GM19043 (cell line): ENCODE measurements around the gene HMCN1.
"Not testable (repeated sequence)": the region's sequence is repeated elsewhere in the genome, so short reads cannot be mapped to it uniquely, and the experiment has no call there.

Experiments
- ATAC-seq: cut with Tn5 transposase; IDR thresholded peaks from one replicate; pipeline ENCODE4 v1.9.1; 2021; ENCODE audit warnings: low read depth; ENCODE audit not compliant: unreplicated experiment

HMCN1 gene

GRCh38 chr1:185735701-185736064 is 1.5 kb downstream of the HMCN1 start:
- ATAC-seq, result no peak

DNA sequence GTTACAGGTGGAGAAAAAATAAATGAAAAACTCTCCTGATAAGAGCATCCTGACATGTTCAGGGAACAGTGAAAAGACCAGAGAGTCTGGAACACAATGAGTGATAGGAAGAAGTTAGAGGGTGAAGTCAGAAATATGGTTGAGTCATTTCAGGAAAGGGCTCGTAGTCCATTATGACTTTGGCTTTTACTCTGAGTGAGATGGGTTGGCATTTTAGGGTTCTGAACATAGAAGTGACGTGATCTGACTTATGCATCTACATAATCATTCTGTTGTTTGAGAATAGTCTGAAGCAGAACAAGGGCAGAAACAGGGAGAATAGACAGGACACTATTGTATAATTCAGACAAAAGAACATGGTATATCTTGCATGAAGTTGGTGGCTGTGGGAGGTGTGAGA is 5.8 kb downstream of the HMCN1 start:
- ATAC-seq, result no peak

GRCh38 chr1:185741551-185741950 is 7.4 kb downstream of the HMCN1 start:
- no peak for ATAC-seq

DNA sequence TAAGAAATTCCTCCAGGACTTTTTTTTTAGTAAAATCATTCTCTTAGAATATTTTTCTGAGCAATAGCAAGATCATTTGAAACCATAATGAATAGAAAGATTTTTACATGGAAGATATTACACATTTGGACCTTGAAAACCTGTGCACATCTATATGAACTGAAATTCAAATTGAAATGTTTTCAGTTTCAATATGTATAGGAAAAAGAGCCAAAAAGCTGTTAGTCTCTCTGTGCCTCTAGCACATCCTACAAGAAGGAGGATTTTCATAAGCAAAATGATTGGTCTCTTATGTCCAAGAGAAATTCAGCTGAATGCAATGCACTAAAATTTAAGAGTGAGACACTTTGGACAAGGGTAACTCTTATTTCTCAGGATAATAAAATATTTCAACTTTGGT is 8.2 kb downstream of the HMCN1 start:
- ATAC-seq, result no peak

DNA sequence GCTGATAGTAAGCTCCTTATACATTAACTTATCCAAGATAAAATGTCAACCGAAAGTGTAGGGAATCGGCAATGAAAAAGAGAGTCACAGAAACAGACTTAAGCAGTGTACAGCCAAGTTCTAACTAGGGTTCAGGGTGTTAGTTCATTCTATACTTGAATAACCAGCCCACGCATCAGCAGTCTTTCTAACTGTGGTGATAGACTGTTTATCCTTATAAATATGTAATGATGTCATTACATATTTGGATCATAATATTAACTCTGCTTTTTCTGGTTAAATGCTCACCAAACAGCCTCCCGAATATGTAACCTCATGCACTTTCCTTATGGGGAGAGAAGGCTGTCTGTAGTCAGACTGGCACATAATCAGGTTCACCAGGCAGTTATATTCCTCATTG is 11.0 kb downstream of the HMCN1 start:
- no peak for ATAC-seq

DNA sequence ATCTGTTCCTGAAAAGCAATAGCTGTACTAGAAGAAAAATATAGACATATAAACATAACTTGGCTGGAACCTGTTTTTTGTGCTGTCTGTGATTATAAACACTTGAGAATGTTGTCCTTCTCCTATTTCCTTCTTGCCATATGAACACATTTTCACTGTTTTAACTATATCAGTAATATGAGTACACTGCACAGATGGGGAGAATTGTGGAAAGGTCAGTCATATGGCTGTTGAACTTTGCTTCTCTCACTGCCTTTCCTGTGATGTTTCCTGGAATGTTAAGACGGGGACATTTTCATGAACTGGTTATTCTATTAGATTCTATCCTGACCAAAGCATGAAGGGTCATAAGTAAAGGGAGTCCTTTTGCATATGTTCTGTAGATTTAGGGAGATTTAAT is 24.9 kb downstream of the HMCN1 start:
- ATAC-seq, result no peak

DNA sequence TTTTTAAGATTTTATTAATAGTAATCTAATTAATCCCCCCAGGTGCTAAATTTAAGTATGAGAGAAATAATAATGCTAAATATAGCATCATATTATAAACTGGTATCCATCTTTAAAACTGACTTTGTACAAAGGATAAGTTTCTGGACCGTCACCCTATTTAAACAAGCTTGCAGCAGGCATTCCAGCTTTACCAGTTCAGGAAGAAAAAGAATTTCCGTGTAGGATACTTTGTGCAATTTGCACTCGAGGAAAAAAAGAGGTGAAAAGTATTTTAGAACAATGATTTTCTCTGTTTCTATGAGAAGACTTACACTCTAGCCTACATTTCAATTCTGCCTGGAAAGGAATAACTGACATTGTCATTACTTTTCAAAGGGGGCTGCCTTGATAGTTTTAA is 27.6 kb downstream of the HMCN1 start:
- ATAC-seq, result no peak

- no peak for ATAC-seq
These were observed 33.4 kb downstream of the HMCN1 start for GRCh38 chr1:185767508-185768120.

GRCh38 chr1:185768371-185768770 is 34.2 kb downstream of the HMCN1 start:
- no peak for ATAC-seq

DNA sequence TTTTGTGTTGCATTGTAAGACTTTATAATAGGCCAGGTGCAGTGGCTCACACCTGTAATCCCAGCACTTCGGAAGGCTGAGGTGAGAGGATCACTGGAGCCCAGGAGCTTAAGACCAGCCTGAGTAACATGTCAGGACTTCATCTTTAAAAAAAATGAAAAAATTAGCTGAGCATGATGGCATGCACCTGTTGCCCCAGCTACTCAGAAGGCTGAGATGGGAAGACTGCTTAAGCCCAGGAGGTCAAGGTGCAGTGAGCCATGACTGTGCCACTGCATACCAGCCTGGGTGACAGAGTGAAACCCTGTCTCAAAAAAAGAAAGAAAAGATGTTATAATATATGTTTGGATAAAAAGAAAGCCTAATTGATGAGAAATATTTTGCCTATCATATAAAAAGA is 34.9 kb downstream of the HMCN1 start:
- ATAC-seq, result no peak

DNA sequence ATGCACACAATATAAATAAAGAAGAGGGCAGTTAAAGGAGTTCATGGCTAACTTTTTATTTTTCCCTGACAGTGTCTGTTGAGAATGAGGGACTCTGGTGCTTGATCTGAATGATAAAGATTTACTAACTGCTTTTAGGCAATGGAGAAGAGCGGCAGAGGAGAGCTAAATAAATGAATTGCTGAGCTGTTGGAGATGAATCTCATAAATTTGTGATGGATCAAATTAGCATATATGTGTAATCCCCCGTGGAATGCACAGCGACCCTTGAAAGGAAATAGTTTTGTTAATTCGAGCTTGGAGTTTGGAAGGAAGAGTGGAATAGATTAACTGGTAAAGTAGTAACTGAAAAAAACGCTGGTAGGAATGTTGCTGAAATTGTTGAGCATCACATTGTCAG is 40.2 kb downstream of the HMCN1 start:
- ATAC-seq, result no peak

DNA sequence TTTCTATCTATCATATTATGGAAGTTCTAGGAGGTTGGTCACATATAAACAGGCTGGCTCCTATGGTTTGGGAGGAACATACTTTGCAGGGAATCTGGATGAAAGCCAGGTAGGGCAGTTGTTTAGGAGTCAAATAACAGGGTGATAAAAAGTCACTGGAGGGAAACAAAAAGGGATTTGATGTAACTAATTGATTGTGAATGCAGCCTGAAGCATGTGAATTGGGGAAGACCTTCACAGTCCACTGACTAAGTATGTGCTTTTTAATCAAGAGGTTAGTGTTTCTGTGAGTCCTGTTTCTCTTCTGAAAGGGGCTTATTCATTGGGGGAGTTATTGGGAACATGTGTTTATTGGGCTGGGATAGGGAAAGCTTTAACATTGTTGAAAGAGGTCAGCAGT is 41.3 kb downstream of the HMCN1 start:
- ATAC-seq, result no peak

- no peak for ATAC-seq
These were observed 42.3 kb downstream of the HMCN1 start for GRCh38 chr1:185776522-185776921.

DNA sequence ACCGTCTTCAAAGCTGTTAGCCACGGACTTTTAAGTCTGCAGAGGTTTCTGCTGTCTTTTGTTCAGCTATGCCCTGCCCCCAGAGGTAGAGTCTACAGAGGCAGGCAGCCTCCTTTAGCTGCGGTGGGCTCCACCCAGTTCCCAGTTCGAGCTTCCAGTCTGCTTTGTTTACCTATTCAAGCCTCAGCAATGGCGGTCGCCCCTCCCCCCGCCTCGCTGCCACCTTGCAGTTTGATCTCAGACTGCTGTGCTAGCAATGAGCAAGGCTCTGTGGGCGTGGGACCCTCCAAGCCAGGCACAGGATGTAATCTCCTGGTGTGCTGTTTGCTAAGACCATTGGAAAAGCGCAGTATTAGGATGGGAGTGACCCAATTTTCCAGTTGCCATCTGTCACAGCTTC is 49.7 kb downstream of the HMCN1 start:
- not testable (repeated sequence) for ATAC-seq

DNA sequence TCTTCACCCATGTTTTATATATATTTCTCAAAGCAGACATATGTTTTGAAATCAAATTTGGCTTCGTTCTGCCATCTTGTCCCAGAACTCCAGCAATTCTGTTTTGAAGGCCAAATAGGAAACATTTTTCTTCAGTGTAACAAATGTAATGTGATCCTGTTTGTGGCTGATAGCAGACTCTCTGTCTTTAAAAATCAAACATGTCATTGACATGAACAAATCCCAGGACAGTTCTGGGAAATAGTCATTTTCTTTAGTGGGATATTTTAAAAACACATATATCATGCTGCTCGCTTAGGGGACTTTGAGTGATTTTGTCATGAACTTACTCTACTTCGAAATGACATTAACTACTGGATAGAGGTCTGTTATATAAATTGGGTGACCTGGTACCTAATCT is 51.4 kb downstream of the HMCN1 start:
- no peak for ATAC-seq

DNA sequence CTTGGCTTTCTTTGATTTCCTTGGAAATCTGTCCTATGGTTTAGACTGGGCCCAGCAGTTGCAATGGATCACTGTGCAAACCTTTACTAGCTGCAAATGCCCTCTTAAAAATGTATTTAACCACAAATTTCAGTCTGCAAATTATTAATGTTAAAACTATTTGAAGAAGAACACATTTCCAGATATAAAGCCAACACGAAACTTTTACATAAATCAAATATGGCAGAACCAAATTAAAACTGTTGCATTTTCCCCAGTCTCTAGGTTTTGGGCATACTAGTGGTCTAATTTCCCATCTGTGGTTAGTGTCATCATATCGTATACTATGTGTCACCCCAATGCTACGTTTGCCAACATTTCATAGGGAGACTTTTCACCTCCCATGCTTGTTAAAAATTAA is 52.3 kb downstream of the HMCN1 start:
- ATAC-seq, result no peak

DNA sequence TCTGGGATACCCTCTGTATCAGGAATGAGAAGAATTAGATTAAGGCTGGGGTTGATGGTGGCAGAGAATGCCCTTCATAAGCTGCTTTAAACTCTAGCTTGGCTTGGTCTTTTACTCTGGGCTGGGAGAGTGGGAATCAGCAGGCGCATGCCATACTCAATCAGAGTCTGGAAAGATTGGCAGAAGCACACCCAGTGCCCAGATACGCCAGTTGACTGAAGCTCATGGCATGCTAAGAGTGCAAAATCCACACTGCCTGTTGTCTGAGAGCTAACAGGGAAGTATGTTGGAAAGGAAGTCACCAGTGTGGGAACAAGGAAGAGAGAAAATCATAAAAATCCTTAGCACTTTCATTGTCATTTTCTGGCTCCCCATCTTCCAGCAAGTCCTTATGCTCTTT is 53.0 kb downstream of the HMCN1 start:
- ATAC-seq, result no peak

DNA sequence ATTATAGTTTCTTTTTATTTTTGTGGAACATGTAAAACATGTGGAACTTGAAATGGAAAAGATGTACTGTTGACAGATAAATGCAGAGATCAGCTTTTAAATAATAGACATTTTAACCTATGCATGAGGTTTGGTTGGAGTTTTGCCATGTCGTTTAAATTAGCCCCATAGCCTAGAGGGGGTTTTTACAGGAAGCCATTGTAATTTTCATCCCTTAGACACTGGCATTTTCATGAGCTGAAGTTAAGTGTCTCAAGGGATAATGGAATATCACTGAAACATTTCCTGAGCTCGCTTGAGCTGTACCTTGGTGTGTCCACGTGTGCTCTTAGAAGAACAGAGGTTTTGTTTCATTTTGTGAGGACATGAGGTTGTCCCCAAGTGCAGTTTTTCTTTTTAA is 54.2 kb downstream of the HMCN1 start:
- ATAC-seq, result no peak

DNA sequence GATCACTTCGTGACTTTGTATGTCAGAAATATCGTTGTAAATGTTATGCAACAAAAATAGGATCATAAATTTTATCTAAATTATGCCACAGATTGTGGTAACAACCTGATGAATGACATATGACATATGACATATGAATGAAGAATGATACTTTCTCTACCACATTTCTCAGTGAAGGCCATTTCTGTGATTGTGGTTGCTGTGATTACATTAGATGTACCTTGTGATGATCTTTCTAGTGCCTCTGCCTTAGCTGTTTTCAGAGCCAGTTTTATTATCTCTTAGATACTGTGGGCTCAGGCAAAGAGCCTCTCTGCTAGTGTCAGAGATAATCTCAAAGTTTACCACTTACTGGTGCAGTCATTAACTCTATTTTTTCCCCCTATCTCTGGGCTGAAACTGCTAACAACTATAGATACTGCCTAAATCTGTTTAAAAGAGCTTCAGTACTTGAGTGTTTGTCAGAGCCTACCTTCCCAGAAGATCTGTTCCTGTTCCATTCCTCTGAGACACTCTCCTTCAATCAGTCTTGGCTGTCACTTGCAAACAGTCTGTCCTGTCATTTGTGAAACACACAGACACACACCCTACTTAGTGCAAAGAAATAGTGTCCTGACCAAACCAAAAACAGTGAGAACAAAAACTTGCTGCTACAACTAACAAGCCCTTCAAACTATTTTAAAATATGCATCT is 55.5 kb downstream of the HMCN1 start:
- ATAC-seq, result no peak

DNA sequence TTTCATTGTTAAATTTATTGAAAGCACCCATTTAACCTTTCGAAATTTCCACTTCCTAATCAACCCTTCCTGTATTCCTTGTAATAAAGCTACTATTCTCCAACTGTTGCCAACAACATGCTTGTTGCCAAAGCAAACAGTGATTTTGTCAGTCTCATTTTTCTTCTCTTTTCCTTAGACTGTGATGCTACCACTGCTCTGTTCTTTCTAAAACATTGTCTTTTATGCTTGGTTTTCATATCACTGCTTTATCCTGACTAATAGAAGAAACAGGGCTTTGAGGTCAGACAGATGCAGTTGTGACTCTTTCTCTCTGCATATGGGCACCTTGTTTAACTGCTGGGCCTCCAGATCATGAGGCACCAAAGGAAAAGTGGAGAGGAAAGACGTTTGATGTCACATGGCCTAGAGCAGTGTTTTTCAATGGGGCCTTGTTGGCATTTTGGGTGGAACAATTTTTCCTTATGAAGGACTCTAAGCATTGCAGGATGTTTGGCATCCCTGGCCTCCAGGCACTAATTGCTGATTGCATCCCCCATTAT is 56.1 kb downstream of the HMCN1 start:
- no peak for ATAC-seq

GRCh38 chr1:185792040-185792439 is 57.8 kb downstream of the HMCN1 start:
- no peak for ATAC-seq

- not testable (repeated sequence) for ATAC-seq
These were observed 60.3 kb downstream of the HMCN1 start for GRCh38 chr1:185794495-185794894.
